GM21529 (cell line): ENCODE data around the gene AMH.

Experiments
- ATAC-seq: cut with Tn5 transposase; IDR thresholded peaks from one replicate; pipeline ENCODE4 v1.9.1; 2021; ENCODE audit not compliant: unreplicated experiment

AMH gene

GRCh38 chr19:2234996-2235380 lies 14.1 kb upstream of the AMH start:
- no peak for ATAC-seq

GRCh38 chr19:2235381-2236063 lies 13.6 kb upstream of the AMH start:
- ATAC-seq = no peak

- no peak for ATAC-seq
Measured at GRCh38 chr19:2236064-2236313, 13.1 kb upstream of the AMH start.

GRCh38 chr19:2236314-2237050 lies 12.6 kb upstream of the AMH start, which contains the start of the genes PLEKHJ1 and SF3A2:
Gene PLEKHJ1, minus strand, starts transcription at chr19:2236329. Its CDS starts 81 bp downstream, at chr19:2236248.
Gene SF3A2, plus strand, starts transcription at chr19:2236824. Its CDS starts 6,595 bp downstream, at chr19:2243419.
- peak; percentile 63 for ATAC-seq

- no peak for ATAC-seq
Measured at GRCh38 chr19:2237051-2237868, 11.9 kb upstream of the AMH start.

GRCh38 chr19:2237869-2238153 lies 11.3 kb upstream of the AMH start:
- ATAC-seq = no peak

- no peak for ATAC-seq
Measured at GRCh38 chr19:2239173-2239572, 9.9 kb upstream of the AMH start.

- ATAC-seq = no peak
Measured at GRCh38 chr19:2239771-2240770, 9.1 kb upstream of the AMH start.

GRCh38 chr19:2240881-2241760 lies 8.0 kb upstream of the AMH start:
- ATAC-seq = no peak

- no peak for ATAC-seq
Measured at GRCh38 chr19:2242092-2242537, 7.0 kb upstream of the AMH start.

- ATAC-seq = no peak
Measured at GRCh38 chr19:2242816-2243215, 6.3 kb upstream of the AMH start.

GRCh38 chr19:2243274-2244124 lies 5.6 kb upstream of the AMH start:
- no peak for ATAC-seq

GRCh38 chr19:2244125-2244411 lies 5.1 kb upstream of the AMH start:
- no peak for ATAC-seq

- no peak for ATAC-seq
Measured at GRCh38 chr19:2244486-2244885, 4.6 kb upstream of the AMH start.

GRCh38 chr19:2245273-2245672 lies 3.9 kb upstream of the AMH start:
- ATAC-seq = no peak

GRCh38 chr19:2246014-2246620 lies 3.0 kb upstream of the AMH start:
- no peak for ATAC-seq

- ATAC-seq = no peak
Measured at GRCh38 chr19:2246801-2247361, 2.2 kb upstream of the AMH start.

GRCh38 chr19:2247433-2248101 lies 1.6 kb upstream of the AMH start:
- ATAC-seq = no peak
